Skeletal muscle satellite cell (primary cell): Measurements from ENCODE around the gene BMPR1B.

ENCODE experiments used
- H3K27me3 ChIP-seq: 2 replicates; pipeline ENCODE4 v1.7.0; 2013; ENCODE audit warnings: low read length; ENCODE audit not compliant: control insufficient read depth, insufficient read depth
- H3K36me3 ChIP-seq: 2 replicates; pipeline ENCODE4 v1.7.0; 2013; ENCODE audit warnings: mild to moderate bottlenecking, control low read depth, low read length; ENCODE audit not compliant: insufficient read depth
- H3K4me1 ChIP-seq: 2 replicates; pipeline ENCODE4 v1.7.0; 2013; ENCODE audit warnings: low read length; ENCODE audit not compliant: control insufficient read depth, insufficient read depth
- H3K4me2 ChIP-seq: 2 replicates; pipeline ENCODE4 v1.7.0; 2013; ENCODE audit warnings: mild to moderate bottlenecking, low read length
- H3K4me3 ChIP-seq: 2 replicates; pipeline ENCODE4 v1.7.0; 2013; ENCODE audit warnings: low read length
- H3K9ac ChIP-seq: 2 replicates; pipeline ENCODE4 v1.7.0; 2013; ENCODE audit warnings: mild to moderate bottlenecking, low read depth, low read length, moderate library complexity
- H3K9me3 ChIP-seq: replicated peaks from 2 replicates; pipeline ENCODE4 v1.7.0; 2013; ENCODE audit warnings: mild to moderate bottlenecking, control low read depth, low read length

Gene BMPR1B

GRCh38 chr4:95013236-95013635, 255.5 kb downstream of the BMPR1B start:
- no peaks in the 10 kb centered on the region for H3K4me1 ChIP-seq
- no peak overlapping the region for H3K9ac ChIP-seq
- no peak overlapping the region for H3K4me2 ChIP-seq
- H3K27me3 ChIP-seq: no peaks in the 10 kb centered on the region
- no peak overlapping the region for H3K4me3 ChIP-seq
- no peaks in the 10 kb centered on the region for H3K9me3 ChIP-seq
- H3K36me3 ChIP-seq: no peaks in the 10 kb centered on the region

- Histone ChIP-seq H3K4me3 (no peak overlapping the region), H3K4me2 (no peak overlapping the region), H3K9ac (no peak overlapping the region), H3K27me3 (no peaks in the 10 kb centered on the region), H3K4me1 (no peaks in the 10 kb centered on the region), H3K36me3 (no peaks in the 10 kb centered on the region), H3K9me3 (no peaks in the 10 kb centered on the region)
Observed at GRCh38 chr4:95014068-95014467, 256.3 kb downstream of the BMPR1B start.

GRCh38 chr4:95017305-95018064, 259.7 kb downstream of the BMPR1B start:
- no peak overlapping the region for H3K9ac ChIP-seq
- no peak overlapping the region for H3K4me3 ChIP-seq
- H3K9me3 ChIP-seq: no peaks in the 10 kb centered on the region
- H3K4me1 ChIP-seq: no peaks in the 10 kb centered on the region
- H3K36me3 ChIP-seq: no peaks in the 10 kb centered on the region
- H3K4me2 ChIP-seq: no peak overlapping the region
- no peaks in the 10 kb centered on the region for H3K27me3 ChIP-seq

- no peaks in the 10 kb centered on the region for H3K36me3 ChIP-seq
- H3K4me3 ChIP-seq: no peak overlapping the region
- no peaks in the 10 kb centered on the region for H3K9me3 ChIP-seq
- no peaks in the 10 kb centered on the region for H3K4me1 ChIP-seq
- H3K9ac ChIP-seq: no peak overlapping the region
- H3K4me2 ChIP-seq: no peak overlapping the region
- no peaks in the 10 kb centered on the region for H3K27me3 ChIP-seq
Observed at GRCh38 chr4:95018785-95019184, 261.0 kb downstream of the BMPR1B start.

- no peaks in the 10 kb centered on the region for H3K27me3 ChIP-seq
- no peaks in the 10 kb centered on the region for H3K36me3 ChIP-seq
- no peaks in the 10 kb centered on the region for H3K9me3 ChIP-seq
- H3K9ac ChIP-seq: no peak overlapping the region
- H3K4me3 ChIP-seq: no peak overlapping the region
- H3K4me2 ChIP-seq: no peak overlapping the region
- no peaks in the 10 kb centered on the region for H3K4me1 ChIP-seq
Observed at GRCh38 chr4:95020521-95020920, 262.8 kb downstream of the BMPR1B start.

- Histone ChIP-seq H3K9me3 (no peaks in the 10 kb centered on the region), H3K27me3 (no peaks in the 10 kb centered on the region), H3K36me3 (no peaks in the 10 kb centered on the region), H3K4me2 (no peak overlapping the region), H3K9ac (no peak overlapping the region), H3K4me3 (no peak overlapping the region), H3K4me1 (no peaks in the 10 kb centered on the region)
Observed at GRCh38 chr4:95021099-95021498, 263.3 kb downstream of the BMPR1B start.

- Histone ChIP-seq H3K36me3 (no peaks in the 10 kb centered on the region), H3K4me3 (no peak overlapping the region), H3K27me3 (no peaks in the 10 kb centered on the region), H3K4me1 (no peaks in the 10 kb centered on the region), H3K9ac (no peak overlapping the region), H3K9me3 (no peaks in the 10 kb centered on the region), H3K4me2 (no peak overlapping the region)
Observed at GRCh38 chr4:95023110-95023509, 265.4 kb downstream of the BMPR1B start.

- no peak overlapping the region for H3K9ac ChIP-seq
- H3K9me3 ChIP-seq: no peaks in the 10 kb centered on the region
- H3K4me1 ChIP-seq: no peaks in the 10 kb centered on the region
- H3K36me3 ChIP-seq: no peaks in the 10 kb centered on the region
- H3K4me3 ChIP-seq: no peak overlapping the region
- H3K27me3 ChIP-seq: no peaks in the 10 kb centered on the region
- H3K4me2 ChIP-seq: no peak overlapping the region
Observed at GRCh38 chr4:95027905-95028618, 270.3 kb downstream of the BMPR1B start.

GRCh38 chr4:95038791-95039190, 281.0 kb downstream of the BMPR1B start:
- Histone ChIP-seq H3K4me3 (no peak overlapping the region), H3K36me3 (no peaks in the 10 kb centered on the region)

GRCh38 chr4:95044324-95044837, 286.6 kb downstream of the BMPR1B start:
- Histone ChIP-seq H3K4me3 (no peak overlapping the region), H3K36me3 (no peaks in the 10 kb centered on the region), H3K27me3 (no peaks in the 10 kb centered on the region), H3K4me1 (no peaks in the 10 kb centered on the region), H3K9ac (no peak overlapping the region), H3K9me3 (no peaks in the 10 kb centered on the region), H3K4me2 (no peak overlapping the region)

More at GRCh38 chr4:95038791-95039190, 281.0 kb downstream of the BMPR1B start:
- no peak overlapping the region for H3K4me2 ChIP-seq
- H3K9ac ChIP-seq: no peak overlapping the region
- H3K9me3 ChIP-seq: no peaks in the 10 kb centered on the region
- H3K4me1 ChIP-seq: no peaks in the 10 kb centered on the region
- H3K27me3 ChIP-seq: no peaks in the 10 kb centered on the region

- H3K4me2 ChIP-seq: no peak overlapping the region
- H3K4me1 ChIP-seq: no peaks in the 10 kb centered on the region
- no peak overlapping the region for H3K4me3 ChIP-seq
- no peaks in the 10 kb centered on the region for H3K36me3 ChIP-seq
- H3K9ac ChIP-seq: no peak overlapping the region
- H3K27me3 ChIP-seq: no peaks in the 10 kb centered on the region
- no peaks in the 10 kb centered on the region for H3K9me3 ChIP-seq
Observed at GRCh38 chr4:95045429-95045828, 287.7 kb downstream of the BMPR1B start.
